ENCODE results near the gene PPCDC. TPM values are rescaled to one million over a fixed set of nuclear protein-coding genes. Genes with fewer than 3 reads are reported as not detected.

The PPCDC gene
- polyA plus RNA-seq, 6 donors from 2014 or later = 4.5 to 8.9 (median 7.1) TPM

DNA sequence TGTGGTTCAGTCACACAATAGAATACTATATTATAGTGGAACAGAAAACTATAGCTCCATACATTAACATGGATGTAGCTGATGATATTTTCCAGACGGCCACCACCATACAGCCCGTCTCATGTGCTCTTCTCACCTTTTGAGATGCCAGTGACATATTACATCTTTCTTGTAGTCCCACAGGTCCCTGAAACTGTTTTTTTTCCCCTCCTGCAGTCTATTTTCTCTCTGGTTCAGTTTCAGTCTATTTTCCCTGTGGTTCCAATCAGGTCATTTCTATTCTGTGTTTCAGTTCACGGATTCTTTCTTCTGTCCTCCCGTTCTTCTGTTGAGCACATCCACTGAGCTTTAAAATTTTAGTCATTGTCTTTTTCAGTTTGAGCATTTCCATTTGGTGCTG lies 72.2 kb downstream of the PPCDC start:
- peaks cover 0 to 15% (median 2%) of the 10 kb centered on the region in 7 donors for H3K9me3 Mint-ChIP-seq

DNA sequence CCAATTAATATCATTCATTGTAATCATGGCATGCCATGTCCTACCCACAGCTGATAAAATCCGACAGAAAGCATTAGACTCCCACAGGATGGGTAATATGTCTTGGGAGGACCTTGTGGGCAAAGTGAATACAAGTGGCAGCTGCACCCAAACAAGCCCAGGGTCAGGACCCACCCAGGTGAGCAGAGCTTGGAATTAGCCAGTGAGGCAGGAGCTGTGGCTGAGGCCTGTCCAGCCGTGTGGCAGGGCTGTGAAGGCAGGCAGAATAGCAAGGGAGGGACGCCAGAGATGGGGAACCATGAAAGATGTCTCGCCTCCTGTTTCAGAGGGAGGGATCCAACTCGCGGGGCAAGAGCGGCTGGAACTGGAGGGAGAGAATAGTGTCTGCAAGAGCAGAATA lies 74.5 kb downstream of the PPCDC start:
- Mint-ChIP-seq H3K27me3 (peaks cover 5 to 7% (median 7%) of the 10 kb centered on the region in 3 donors), H3K9me3 (peaks cover 0 to 2% (median 0%) of the 10 kb centered on the region in 7 donors), H3K36me3 (no peaks in the 10 kb centered on the region), H3K4me1 (peaks cover 19 to 26% (median 24%) of the 10 kb centered on the region in 3 donors), H3K4me3 (no peak overlapping the region), H3K27ac (peak overlapping the region in 2 of 6 donors; percentile 6 to 81)
- DNase-seq (no peak), ATAC-seq (ENCODE audit: low read depth in 2 of 2) (no peak)

More for the DNA sequence above, 72.2 kb downstream of the PPCDC start:
- DNase-seq (no peak), ATAC-seq (ENCODE audit: low read depth in 2 of 2) (no peak)
- peaks cover 5 to 7% (median 6%) of the 10 kb centered on the region in 3 donors for H3K27me3 Mint-ChIP-seq
- H3K36me3 Mint-ChIP-seq = no peaks in the 10 kb centered on the region
- H3K4me1 Mint-ChIP-seq = peaks cover 19 to 36% (median 24%) of the 10 kb centered on the region in 3 donors
- peak overlapping the region in 3 of 8 donors; percentile 9 to 40 (median 10) for H3K4me3 Mint-ChIP-seq
- H3K27ac Mint-ChIP-seq = peak overlapping the region in 1 of 6 donors; percentile 41

DNA sequence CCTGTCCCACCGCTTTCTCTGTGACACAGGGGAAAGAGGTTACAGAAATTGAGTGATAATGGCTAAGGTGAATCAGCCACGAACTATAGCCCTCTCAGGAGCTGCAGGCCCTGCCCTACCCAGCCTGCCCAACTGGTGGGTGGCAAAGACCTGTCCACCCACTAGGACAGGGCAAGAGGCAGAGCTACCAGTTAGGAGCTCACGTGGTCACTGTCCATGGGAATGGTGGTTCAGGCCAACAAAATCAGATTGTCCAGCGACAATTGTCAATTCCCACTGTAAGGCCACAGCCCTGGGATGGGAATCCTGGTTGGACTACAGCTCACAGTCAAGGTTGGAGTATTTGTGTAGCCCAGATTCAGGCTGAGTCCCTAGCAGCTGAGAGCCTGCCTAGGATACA lies 75.0 kb downstream of the PPCDC start:
- no peaks in the 10 kb centered on the region for H3K36me3 Mint-ChIP-seq
- H3K4me1 Mint-ChIP-seq = peaks cover 23 to 28% (median 24%) of the 10 kb centered on the region in 3 donors
- H3K9me3 Mint-ChIP-seq = peaks cover 0 to 2% (median 0%) of the 10 kb centered on the region in 7 donors
- ATAC-seq (ENCODE audit: low read depth in 2 of 2) (no peak), DNase-seq (no peak)
- peaks cover 7 to 12% (median 9%) of the 10 kb centered on the region in 3 donors for H3K27me3 Mint-ChIP-seq
- H3K4me3 Mint-ChIP-seq = peak overlapping the region in 1 of 8 donors; percentile 15
- peak overlapping the region in 2 of 6 donors; percentile 6 to 81 for H3K27ac Mint-ChIP-seq

Other genes starting within 250 kb of the PPCDC start
- gene CSK, start 241.5 kb upstream of the PPCDC start, polyA plus RNA-seq (ENCODE audit: low read depth in 6 of 6) = 100 to 1,000 TPM; 176 to 273 (median 216) TPM
- not detected for gene LMAN1L, start 210.8 kb upstream of the PPCDC start, polyA plus RNA-seq (ENCODE audit: low read depth in 6 of 6)
- not detected for gene CPLX3, start 197.0 kb upstream of the PPCDC start, polyA plus RNA-seq (ENCODE audit: low read depth in 6 of 6)
- gene ULK3, start 180.4 kb upstream of the PPCDC start, polyA plus RNA-seq (ENCODE audit: low read depth in 6 of 6) = 10 to 100 TPM in 5 of 6 donors, 1 to 10 TPM in 1; 9.3 to 21.5 (median 13.1) TPM
- gene SCAMP2, start 150.2 kb upstream of the PPCDC start, polyA plus RNA-seq (ENCODE audit: low read depth in 6 of 6) = 100 to 1,000 TPM; 102 to 122 (median 110) TPM
- 10 to 100 TPM; 54.3 to 70.0 (median 57.7) TPM for gene MPI, start 133.5 kb upstream of the PPCDC start, polyA plus RNA-seq (ENCODE audit: low read depth in 6 of 6)
- 10 to 100 TPM; 16.7 to 31.4 (median 22.2) TPM for gene FAM219B, start 116.7 kb upstream of the PPCDC start, polyA plus RNA-seq (ENCODE audit: low read depth in 6 of 6)
- 100 to 1,000 TPM; 250 to 322 (median 270) TPM for gene COX5A, start 85.5 kb upstream of the PPCDC start, polyA plus RNA-seq (ENCODE audit: low read depth in 6 of 6)
- 1 to 10 TPM in 5 of 6 donors, under 1 TPM in 1; 0.92 to 3.6 (median 2.7) TPM for gene RPP25, start 66.8 kb upstream of the PPCDC start, polyA plus RNA-seq (ENCODE audit: low read depth in 6 of 6)
- not detected for gene SCAMP5, start 28.0 kb upstream of the PPCDC start, polyA plus RNA-seq (ENCODE audit: low read depth in 6 of 6)
- 1 to 10 TPM in 4 of 6 donors, under 1 TPM in 2; 0.40 to 3.6 (median 1.4) TPM for gene C15orf39, start 178.3 kb downstream of the PPCDC start, polyA plus RNA-seq (ENCODE audit: low read depth in 6 of 6)
- under 1 TPM in 1 of 6 donors, not detected in 5; 0.16 TPM for gene GOLGA6C, start 234.7 kb downstream of the PPCDC start, polyA plus RNA-seq (ENCODE audit: low read depth in 6 of 6)

Measured in naive B cell (primary cell).